ENCODE results near the gene PTRH1. TPM values are rescaled to one million over a fixed set of nuclear protein-coding genes. Genes with fewer than 3 reads are reported as not detected.

PTRH1 gene
- total RNA-seq, 1 experiment from 2014 or later = 16.9 TPM

DNA sequence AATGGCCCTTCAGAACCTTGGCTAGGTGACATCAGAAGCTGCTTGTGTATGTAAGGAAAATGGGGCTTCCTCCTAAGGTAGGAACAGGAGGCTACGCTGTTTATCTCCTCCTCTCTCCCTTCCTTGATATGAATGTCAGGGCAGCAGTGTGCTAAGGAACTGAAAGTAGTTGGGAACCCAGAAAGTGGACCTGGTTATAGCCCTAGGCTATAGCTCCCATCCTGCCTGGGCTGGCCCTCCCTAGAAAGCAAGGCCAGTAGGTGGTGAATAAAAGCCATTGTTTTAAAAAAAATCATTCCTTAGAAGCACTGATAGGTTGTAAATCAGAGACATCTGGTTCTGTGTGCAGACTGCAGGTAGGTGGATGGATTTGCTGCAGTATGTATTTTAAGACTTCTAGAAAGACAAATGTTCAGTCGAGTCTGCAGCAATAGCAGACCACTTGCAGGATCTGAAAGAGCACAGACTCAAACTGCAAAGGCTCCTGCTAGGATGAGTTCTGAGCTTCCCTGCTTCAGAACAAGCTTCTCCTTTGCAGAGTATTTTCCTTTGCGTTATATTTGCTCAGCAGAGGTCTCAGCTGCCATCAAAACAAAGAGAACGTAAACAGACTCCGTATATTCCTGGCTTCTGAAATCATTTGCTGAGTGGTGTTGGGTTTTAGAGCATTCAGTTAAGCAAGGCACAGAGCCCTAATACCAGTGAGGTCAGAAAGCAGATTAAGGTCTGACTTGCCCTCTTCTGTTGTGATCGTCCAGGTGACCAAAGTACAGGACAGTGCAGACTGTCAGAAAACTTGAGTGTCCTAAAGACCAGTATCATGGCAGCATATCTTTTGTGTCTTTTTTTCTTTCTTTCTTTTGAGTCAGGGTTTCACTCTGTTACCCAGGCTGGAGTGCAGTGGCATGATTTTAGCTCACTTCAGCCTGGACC, 28.7 kb downstream of the PTRH1 start:
- peaks cover 31% of the 10 kb centered on the region for H3K36me3 Mint-ChIP-seq
- H3K27me3 Mint-ChIP-seq (ENCODE audit: low read depth) = no peaks in the 10 kb centered on the region
- ATAC-seq (no peak), DNase-seq (ENCODE audit: low spot score) (no peak)
- no peak overlapping the region for H3K4me3 Mint-ChIP-seq
- H3K9me3 Mint-ChIP-seq = peaks cover 6% of the 10 kb centered on the region
- POLR2A ChIA-PET = no interaction called here
- CTCF ChIA-PET = interaction anchor here (1.4 kb wide), 1 partner anchor 48 kb away, joined by 5 read pairs; the partner anchor contains the start of gene TOR2A
- no peak overlapping the region for H3K27ac Mint-ChIP-seq
- no peak for TF ChIP-seq EMX1 (CRISPR knock-in tag; IDR thresholded peaks at IDR 0.05)
- no peak for TF ChIP-seq NR1H2 (CRISPR knock-in tag; IDR thresholded peaks at IDR 0.05)
- TF ChIP-seq, protein P1, sequence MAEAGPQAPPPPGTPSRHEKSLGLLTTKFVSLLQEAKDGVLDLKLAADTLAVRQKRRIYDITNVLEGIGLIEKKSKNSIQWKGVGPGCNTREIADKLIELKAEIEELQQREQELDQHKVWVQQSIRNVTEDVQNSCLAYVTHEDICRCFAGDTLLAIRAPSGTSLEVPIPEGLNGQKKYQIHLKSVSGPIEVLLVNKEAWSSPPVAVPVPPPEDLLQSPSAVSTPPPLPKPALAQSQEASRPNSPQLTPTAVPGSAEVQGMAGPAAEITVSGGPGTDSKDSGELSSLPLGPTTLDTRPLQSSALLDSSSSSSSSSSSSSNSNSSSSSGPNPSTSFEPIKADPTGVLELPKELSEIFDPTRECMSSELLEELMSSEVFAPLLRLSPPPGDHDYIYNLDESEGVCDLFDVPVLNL (CRISPR knock-in tag; IDR thresholded peaks at IDR 0.05; ENCODE audit: borderline replicate concordance, low read depth) = no peak
- TF ChIP-seq TP53 (CRISPR knock-in tag; IDR thresholded peaks at IDR 0.05) = no peak
- no peak for TF ChIP-seq MXD4 (CRISPR knock-in tag; IDR thresholded peaks at IDR 0.05; ENCODE audit: borderline replicate concordance)
- no peak for TF ChIP-seq ZNF219 (CRISPR knock-in tag; IDR thresholded peaks at IDR 0.05; ENCODE audit: borderline replicate concordance)
- no peak for TF ChIP-seq ZNF263 (CRISPR knock-in tag; IDR thresholded peaks at IDR 0.05; ENCODE audit: low read depth)
- TF ChIP-seq, protein P2, sequence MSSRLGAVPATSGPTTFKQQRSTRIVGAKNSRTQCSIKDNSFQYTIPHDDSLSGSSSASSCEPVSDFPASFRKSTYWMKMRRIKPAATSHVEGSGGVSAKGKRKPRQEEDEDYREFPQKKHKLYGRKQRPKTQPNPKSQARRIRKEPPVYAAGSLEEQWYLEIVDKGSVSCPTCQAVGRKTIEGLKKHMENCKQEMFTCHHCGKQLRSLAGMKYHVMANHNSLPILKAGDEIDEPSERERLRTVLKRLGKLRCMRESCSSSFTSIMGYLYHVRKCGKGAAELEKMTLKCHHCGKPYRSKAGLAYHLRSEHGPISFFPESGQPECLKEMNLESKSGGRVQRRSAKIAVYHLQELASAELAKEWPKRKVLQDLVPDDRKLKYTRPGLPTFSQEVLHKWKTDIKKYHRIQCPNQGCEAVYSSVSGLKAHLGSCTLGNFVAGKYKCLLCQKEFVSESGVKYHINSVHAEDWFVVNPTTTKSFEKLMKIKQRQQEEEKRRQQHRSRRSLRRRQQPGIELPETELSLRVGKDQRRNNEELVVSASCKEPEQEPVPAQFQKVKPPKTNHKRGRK (CRISPR knock-in tag; IDR thresholded peaks at IDR 0.05; ENCODE audit: borderline replicate concordance) = no peak
- TF ChIP-seq, protein P3, sequence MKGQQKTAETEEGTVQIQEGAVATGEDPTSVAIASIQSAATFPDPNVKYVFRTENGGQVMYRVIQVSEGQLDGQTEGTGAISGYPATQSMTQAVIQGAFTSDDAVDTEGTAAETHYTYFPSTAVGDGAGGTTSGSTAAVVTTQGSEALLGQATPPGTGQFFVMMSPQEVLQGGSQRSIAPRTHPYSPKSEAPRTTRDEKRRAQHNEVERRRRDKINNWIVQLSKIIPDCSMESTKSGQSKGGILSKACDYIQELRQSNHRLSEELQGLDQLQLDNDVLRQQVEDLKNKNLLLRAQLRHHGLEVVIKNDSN (CRISPR knock-in tag; IDR thresholded peaks at IDR 0.05) = no peak
- TF ChIP-seq, protein P4, sequence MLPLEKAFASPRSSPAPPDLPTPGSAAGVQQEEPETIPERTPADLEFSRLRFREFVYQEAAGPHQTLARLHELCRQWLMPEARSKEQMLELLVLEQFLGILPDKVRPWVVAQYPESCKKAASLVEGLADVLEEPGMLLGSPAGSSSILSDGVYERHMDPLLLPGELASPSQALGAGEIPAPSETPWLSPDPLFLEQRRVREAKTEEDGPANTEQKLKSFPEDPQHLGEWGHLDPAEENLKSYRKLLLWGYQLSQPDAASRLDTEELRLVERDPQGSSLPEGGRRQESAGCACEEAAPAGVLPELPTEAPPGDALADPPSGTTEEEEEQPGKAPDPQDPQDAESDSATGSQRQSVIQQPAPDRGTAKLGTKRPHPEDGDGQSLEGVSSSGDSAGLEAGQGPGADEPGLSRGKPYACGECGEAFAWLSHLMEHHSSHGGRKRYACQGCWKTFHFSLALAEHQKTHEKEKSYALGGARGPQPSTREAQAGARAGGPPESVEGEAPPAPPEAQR (CRISPR knock-in tag; IDR thresholded peaks at IDR 0.05) = no peak
- no peak for TF ChIP-seq ZNF416 (CRISPR knock-in tag; IDR thresholded peaks at IDR 0.05)
- no peak for TF ChIP-seq CBFB (CRISPR knock-in tag; IDR thresholded peaks at IDR 0.05; ENCODE audit: low read depth)
- no peak for TF ChIP-seq PRRX2 (CRISPR knock-in tag; IDR thresholded peaks at IDR 0.05)
- no peak for TF ChIP-seq ZBTB21 (CRISPR knock-in tag; IDR thresholded peaks at IDR 0.05; ENCODE audit: borderline replicate concordance)
- H3K4me1 Mint-ChIP-seq = no peaks in the 10 kb centered on the region

DNA sequence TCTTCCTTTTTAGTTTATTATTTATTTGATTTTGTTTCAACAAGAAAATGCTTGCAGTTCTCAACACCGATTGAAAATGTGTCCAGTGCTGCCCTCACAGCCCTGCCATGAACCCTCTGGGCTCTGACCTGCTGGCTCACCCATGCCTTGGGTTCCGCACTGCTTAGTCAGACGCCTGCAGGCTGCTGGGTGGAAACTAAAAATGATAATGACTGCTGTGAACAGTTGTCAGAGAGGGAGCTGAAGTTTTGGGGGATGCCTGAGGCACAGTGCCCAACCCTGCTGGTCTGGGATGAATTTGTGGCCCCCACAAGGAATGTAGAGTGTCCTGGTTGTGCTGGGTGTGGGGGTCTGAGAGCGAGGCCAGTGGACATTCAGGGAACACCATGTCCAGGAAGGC, 30.9 kb downstream of the PTRH1 start:
- peaks cover 28% of the 10 kb centered on the region for H3K36me3 Mint-ChIP-seq
- no peak overlapping the region for H3K27ac Mint-ChIP-seq
- H3K4me1 Mint-ChIP-seq = no peaks in the 10 kb centered on the region
- H3K4me3 Mint-ChIP-seq = no peak overlapping the region
- H3K9me3 Mint-ChIP-seq = peaks cover under 1% of the 10 kb centered on the region; the same call in 1 of the 2 replicates
- ChIA-PET POLR2A (no interaction called here), CTCF (interaction anchor here (0.8 to 1.2 kb wide), 2 partner anchors 50 to 181 kb away, joined by 4 read pairs; partner anchors contain the start of gene TOR2A)
- H3K27me3 Mint-ChIP-seq (ENCODE audit: low read depth) = no peaks in the 10 kb centered on the region
- DNase-seq (ENCODE audit: low spot score) (no peak), ATAC-seq (no peak)
- TF ChIP-seq FOXK1 (CRISPR knock-in tag; IDR thresholded peaks at IDR 0.05) (no peak), KAT7 (CRISPR knock-in tag; IDR thresholded peaks at IDR 0.05; ENCODE audit: borderline replicate concordance) (no peak), SMAD4 (CRISPR knock-in tag; IDR thresholded peaks at IDR 0.05) (no peak)
- TF ChIP-seq, protein P3 (CRISPR knock-in tag; IDR thresholded peaks at IDR 0.05) = no peak
- TF ChIP-seq, protein P5, sequence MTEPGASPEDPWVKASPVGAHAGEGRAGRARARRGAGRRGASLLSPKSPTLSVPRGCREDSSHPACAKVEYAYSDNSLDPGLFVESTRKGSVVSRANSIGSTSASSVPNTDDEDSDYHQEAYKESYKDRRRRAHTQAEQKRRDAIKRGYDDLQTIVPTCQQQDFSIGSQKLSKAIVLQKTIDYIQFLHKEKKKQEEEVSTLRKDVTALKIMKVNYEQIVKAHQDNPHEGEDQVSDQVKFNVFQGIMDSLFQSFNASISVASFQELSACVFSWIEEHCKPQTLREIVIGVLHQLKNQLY (CRISPR knock-in tag; IDR thresholded peaks at IDR 0.05) = no peak
- TF ChIP-seq, protein P6, sequence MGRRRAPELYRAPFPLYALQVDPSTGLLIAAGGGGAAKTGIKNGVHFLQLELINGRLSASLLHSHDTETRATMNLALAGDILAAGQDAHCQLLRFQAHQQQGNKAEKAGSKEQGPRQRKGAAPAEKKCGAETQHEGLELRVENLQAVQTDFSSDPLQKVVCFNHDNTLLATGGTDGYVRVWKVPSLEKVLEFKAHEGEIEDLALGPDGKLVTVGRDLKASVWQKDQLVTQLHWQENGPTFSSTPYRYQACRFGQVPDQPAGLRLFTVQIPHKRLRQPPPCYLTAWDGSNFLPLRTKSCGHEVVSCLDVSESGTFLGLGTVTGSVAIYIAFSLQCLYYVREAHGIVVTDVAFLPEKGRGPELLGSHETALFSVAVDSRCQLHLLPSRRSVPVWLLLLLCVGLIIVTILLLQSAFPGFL (CRISPR knock-in tag; IDR thresholded peaks at IDR 0.05; ENCODE audit: borderline replicate concordance) = no peak
- TF ChIP-seq, protein P7, sequence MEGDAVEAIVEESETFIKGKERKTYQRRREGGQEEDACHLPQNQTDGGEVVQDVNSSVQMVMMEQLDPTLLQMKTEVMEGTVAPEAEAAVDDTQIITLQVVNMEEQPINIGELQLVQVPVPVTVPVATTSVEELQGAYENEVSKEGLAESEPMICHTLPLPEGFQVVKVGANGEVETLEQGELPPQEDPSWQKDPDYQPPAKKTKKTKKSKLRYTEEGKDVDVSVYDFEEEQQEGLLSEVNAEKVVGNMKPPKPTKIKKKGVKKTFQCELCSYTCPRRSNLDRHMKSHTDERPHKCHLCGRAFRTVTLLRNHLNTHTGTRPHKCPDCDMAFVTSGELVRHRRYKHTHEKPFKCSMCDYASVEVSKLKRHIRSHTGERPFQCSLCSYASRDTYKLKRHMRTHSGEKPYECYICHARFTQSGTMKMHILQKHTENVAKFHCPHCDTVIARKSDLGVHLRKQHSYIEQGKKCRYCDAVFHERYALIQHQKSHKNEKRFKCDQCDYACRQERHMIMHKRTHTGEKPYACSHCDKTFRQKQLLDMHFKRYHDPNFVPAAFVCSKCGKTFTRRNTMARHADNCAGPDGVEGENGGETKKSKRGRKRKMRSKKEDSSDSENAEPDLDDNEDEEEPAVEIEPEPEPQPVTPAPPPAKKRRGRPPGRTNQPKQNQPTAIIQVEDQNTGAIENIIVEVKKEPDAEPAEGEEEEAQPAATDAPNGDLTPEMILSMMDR (IDR thresholded peaks at IDR 0.05) = no peak
- TF ChIP-seq, protein P8, sequence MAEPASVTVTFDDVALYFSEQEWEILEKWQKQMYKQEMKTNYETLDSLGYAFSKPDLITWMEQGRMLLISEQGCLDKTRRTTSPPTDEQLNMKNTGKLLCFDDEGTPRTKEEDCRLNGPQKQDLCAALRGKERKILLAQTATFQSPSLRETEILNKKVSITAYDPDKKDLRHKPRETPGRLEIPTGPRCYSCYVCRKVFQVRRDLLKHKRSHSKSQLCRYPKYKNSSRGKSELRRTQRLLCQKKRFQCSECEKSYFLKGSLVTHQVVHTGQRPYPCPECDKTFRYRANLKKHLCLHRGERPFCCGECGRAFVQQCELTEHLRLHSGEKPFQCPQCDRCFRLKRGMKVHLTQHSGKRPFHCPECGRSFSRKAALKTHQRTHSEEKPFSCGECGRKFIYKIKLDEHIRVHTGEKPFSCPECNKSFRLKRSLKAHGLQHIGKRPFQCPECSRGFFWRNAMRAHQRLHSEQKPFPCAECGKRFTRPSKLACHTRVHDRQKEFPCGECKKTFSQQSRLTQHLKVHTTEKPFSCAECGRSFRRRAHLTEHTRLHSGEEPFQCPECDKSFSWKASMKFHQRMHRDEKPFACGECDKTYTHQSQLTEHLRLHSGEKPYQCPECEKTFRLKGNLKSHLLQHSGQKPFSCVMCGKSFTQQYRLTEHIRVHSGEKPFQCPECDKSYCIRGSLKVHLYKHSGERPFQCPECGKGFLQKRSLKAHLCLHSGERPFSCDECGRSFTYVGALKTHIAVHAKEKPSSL (CRISPR knock-in tag; conservative IDR thresholded peaks at IDR 0.05) = no peak

Measured in WTC11 (cell line).